ENCODE data around the gene CEP128.

DNA sequence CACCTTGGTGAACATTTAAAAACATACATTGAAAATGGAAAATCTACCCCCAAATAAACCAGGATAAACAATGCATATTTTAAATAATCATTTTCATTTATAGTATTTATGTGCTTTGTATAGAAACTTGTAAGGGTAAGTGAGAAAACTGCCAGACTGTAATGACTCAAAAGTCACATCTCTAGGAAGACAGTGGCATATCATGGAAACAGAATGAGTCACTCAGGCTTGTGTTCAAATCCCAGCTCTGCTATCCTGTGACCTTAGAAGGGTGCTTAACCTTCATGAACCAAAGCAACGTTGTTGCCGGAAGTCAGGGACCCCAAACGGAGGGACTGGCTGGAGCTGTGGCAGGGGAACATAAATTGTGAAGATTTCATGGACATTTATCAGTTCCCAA, 142.7 kb downstream of the CEP128 start:
- TF ChIP-seq POLR2A (IDR thresholded peaks at IDR 0.05): no peak
- no peak for TF ChIP-seq POLR2AphosphoS5 (IDR thresholded peaks at IDR 0.05)
- TF ChIP-seq, protein P1, sequence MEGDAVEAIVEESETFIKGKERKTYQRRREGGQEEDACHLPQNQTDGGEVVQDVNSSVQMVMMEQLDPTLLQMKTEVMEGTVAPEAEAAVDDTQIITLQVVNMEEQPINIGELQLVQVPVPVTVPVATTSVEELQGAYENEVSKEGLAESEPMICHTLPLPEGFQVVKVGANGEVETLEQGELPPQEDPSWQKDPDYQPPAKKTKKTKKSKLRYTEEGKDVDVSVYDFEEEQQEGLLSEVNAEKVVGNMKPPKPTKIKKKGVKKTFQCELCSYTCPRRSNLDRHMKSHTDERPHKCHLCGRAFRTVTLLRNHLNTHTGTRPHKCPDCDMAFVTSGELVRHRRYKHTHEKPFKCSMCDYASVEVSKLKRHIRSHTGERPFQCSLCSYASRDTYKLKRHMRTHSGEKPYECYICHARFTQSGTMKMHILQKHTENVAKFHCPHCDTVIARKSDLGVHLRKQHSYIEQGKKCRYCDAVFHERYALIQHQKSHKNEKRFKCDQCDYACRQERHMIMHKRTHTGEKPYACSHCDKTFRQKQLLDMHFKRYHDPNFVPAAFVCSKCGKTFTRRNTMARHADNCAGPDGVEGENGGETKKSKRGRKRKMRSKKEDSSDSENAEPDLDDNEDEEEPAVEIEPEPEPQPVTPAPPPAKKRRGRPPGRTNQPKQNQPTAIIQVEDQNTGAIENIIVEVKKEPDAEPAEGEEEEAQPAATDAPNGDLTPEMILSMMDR (IDR thresholded peaks at IDR 0.05): no peak

Data from transverse colon (tissue), 4 donors.